ENCODE measurements around the gene SATB1.

DNA sequence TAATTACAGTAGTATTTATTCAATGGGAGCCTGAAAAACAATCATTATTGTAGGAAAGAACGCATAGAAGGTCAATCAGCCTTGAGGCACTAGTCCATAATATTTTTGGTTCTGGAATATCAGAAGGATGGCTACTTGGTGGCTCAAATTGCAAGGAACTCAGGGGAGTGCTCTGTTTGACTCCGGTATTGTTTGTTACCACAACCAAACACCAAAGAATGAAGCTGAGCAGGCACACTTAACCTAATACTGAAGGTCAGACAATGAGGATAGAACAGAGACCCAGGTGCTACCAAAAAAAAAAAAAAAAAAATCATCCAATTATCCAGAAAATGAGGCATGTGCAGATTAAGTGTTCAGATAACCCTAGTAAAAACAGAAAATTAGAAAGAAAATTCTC lies 11.1 kb upstream of the SATB1 start:
- TF ChIP-seq CTCF (IDR thresholded peaks at IDR 0.05) (no peak), POLR2AphosphoS5 (IDR thresholded peaks at IDR 0.05) (no peak), POLR2A (IDR thresholded peaks at IDR 0.05) (no peak)
